GM23248 (cell line): ENCODE measurements around the gene PPIG. TPM values are rescaled to one million over a fixed set of nuclear protein-coding genes. Genes with fewer than 3 reads are reported as not detected.

Source experiments
- DNase-seq: peaks from one replicate; pipeline ENCODE4 v3.0.0-alpha.2; 2015
- H2AFZ ChIP-seq: fragments of 200-600 bp; sonication (generic); 2 replicates; pipeline ENCODE4 v1.6.1; 2016; ENCODE audit warnings: antibody characterized with exemption
- H3F3A ChIP-seq: fragments of 200-600 bp; sonication (generic); 2 replicates; pipeline ENCODE4 v1.6.1; 2016; ENCODE audit warnings: mild to moderate bottlenecking, antibody characterized with exemption, mixed run types; ENCODE audit not compliant: insufficient read depth
- H3K27ac ChIP-seq: fragments of 200-600 bp; sonication (generic); 2 replicates; pipeline ENCODE4 v1.5.1; 2016; ENCODE audit warnings: mild to moderate bottlenecking
- H3K27me3 ChIP-seq: fragments of 200-600 bp; sonication (generic); replicated peaks from 2 replicates; pipeline ENCODE4 v1.6.1; 2016; ENCODE audit warnings: mild to moderate bottlenecking; ENCODE audit not compliant: insufficient read depth
- H3K36me3 ChIP-seq: fragments of 200-600 bp; sonication (generic); 2 replicates; pipeline ENCODE4 v1.6.1; 2016; ENCODE audit warnings: low read depth, mild to moderate bottlenecking
- H3K4me1 ChIP-seq: fragments of 200-600 bp; sonication (generic); 2 replicates; pipeline ENCODE4 v1.6.1; 2016; ENCODE audit warnings: mild to moderate bottlenecking; ENCODE audit not compliant: insufficient read depth
- H3K4me2 ChIP-seq: fragments of 200-600 bp; sonication (generic); one replicate; pipeline ENCODE4 v1.6.1; 2016; ENCODE audit warnings: mild to moderate bottlenecking; ENCODE audit not compliant: unreplicated experiment
- H3K4me3 ChIP-seq: fragments of 200-600 bp; sonication (generic); 2 replicates; pipeline ENCODE4 v1.5.1; 2016; ENCODE audit warnings: mild to moderate bottlenecking
- H3K79me2 ChIP-seq: fragments of 200-600 bp; sonication (generic); 2 replicates; pipeline ENCODE4 v1.6.1; 2016; ENCODE audit warnings: mild to moderate bottlenecking; ENCODE audit not compliant: insufficient read depth
- H3K9ac ChIP-seq: fragments of 200-600 bp; sonication (generic); 2 replicates; pipeline ENCODE4 v1.6.1; 2016; ENCODE audit warnings: mild to moderate bottlenecking
- H3K9me2 ChIP-seq: fragments of 200-600 bp; sonication (generic); 2 replicates; pipeline ENCODE4 v1.6.1; 2016; ENCODE audit warnings: mixed run types, mild to moderate bottlenecking, moderate library complexity; ENCODE audit not compliant: insufficient read depth
- H3K9me3 ChIP-seq: fragments of 200-600 bp; sonication (generic); one replicate; pipeline ENCODE4 v1.6.1; 2017; ENCODE audit warnings: low read depth
- H4K20me1 ChIP-seq: fragments of 200-600 bp; sonication (generic); 2 replicates; pipeline ENCODE4 v1.6.0; 2016; ENCODE audit not compliant: insufficient read depth
- EZH2 ChIP-seq: fragments of 200-600 bp; sonication (generic); IDR thresholded peaks from 2 replicates; pipeline ENCODE4 v1.6.1; 2018; ENCODE audit warnings: antibody characterized with exemption, mild to moderate bottlenecking; ENCODE audit not compliant: insufficient read depth, poor library complexity, severe bottlenecking
- EZH2phosphoT487 ChIP-seq: fragments of 200-600 bp; sonication (generic); IDR thresholded peaks from 2 replicates; pipeline ENCODE4 v1.6.1; 2018; ENCODE audit warnings: antibody characterized with exemption, moderate library complexity, mild to moderate bottlenecking, low read depth; ENCODE audit not compliant: insufficient read depth
- WGBS, 2 experiments: methylation state at CpG; one replicate each; pipeline ENCODE4 v1.1.6; 2015 to 2017; ENCODE audit warnings: low lambda C conversion rate in 2 of 2, low coverage in 1 of 2; ENCODE audit errors: missing lambda C conversion rate in 2 of 2; 5-methylcytosine and 5-hydroxymethylcytosine counted together
- in situ Hi-C: fragments of 300-500 bp; cut with MboI; formaldehyde crosslinking; loops from 2 replicates; pipeline ENCODE4 v1.15.0; 2020
- polyA plus RNA-seq: library from polyadenylated mRNA; unstranded; fragments of >200 nt; fragmentation: Nextera tagmentation; extraction: Ambion mirVana; gene quantifications from 2 replicates; pipeline ENCODE4 v1.2.1, GENCODE V29; 2016
- total RNA-seq: library from RNA; depleted of rRNA; stranded (reverse); fragments of >200 nt; shearing (Covaris generic); gene quantifications from 2 replicates; pipeline ENCODE4 v1.2.3, GENCODE V29; 2014

Gene PPIG
- total and polyA plus RNA-seq, 2 experiments from 2014 or later: 23.0 to 51.3 TPM

DNA sequence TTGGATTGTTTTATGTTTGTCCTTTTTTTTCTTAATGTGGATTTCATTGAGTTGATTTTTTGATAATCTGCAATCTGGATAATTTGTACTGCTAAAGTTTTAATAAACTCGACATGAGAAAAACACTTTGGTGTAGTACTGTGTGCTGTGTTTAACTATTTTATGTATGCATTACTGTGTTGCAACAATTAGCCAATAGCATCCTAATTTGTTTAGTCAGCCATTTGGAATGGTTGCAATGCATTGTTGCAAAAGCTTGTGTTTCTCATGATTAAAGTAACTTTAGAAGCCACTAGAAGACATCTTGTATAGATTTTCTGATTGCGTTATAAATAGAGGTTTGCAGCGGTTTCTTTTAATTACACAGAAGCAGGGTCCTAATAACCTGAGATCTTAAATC is 53.5 kb downstream of the PPIG start:
- in situ Hi-C loops: no loop called here
- Histone ChIP-seq H3K4me3 (no peak overlapping the region), H3K9ac (no peak overlapping the region), H3K9me2 (no peaks in the 10 kb centered on the region), H3K27me3 (no peaks in the 10 kb centered on the region), H3K4me2 (peak overlapping the region; percentile 3), H3K79me2 (peaks cover 16% of the 10 kb centered on the region; the same call in 1 of the 2 replicates), H3K4me1 (peaks cover 10% of the 10 kb centered on the region), H3F3A (peaks cover 27% of the 10 kb centered on the region), H3K9me3 (no peaks in the 10 kb centered on the region), H3K27ac (peak overlapping the region; percentile 17; the same call in 1 of the 2 replicates), H2AFZ (no peak overlapping the region), H3K36me3 (peaks cover 54% of the 10 kb centered on the region), H4K20me1 (no peaks in the 10 kb centered on the region)
- WGBS, 2 experiments: 82 to 83% methylated on average over 3 of the region's 3 CpGs
- DNase-seq: peak; percentile 74
- TF ChIP-seq EZH2 (no peak), EZH2phosphoT487 (no peak)

GRCh38 chr2:169640104-169640503 is 56.0 kb downstream of the PPIG start:
- Histone ChIP-seq H3K4me1 (peaks cover 10% of the 10 kb centered on the region), H3K4me2 (no peak overlapping the region), H3K27me3 (no peaks in the 10 kb centered on the region), H3F3A (peaks cover 23% of the 10 kb centered on the region), H3K4me3 (no peak overlapping the region), H3K9me3 (no peaks in the 10 kb centered on the region), H3K27ac (no peak overlapping the region), H3K9me2 (no peaks in the 10 kb centered on the region), H3K79me2 (peaks cover 16% of the 10 kb centered on the region; the same call in 1 of the 2 replicates), H3K36me3 (peaks cover 35% of the 10 kb centered on the region), H4K20me1 (no peaks in the 10 kb centered on the region), H3K9ac (no peak overlapping the region), H2AFZ (no peak overlapping the region)
- no peak for DNase-seq
- 95 to 97% methylated on average over 2 of the region's 2 CpGs for WGBS, 2 experiments
- in situ Hi-C loops: no loop called here
- TF ChIP-seq EZH2 (no peak), EZH2phosphoT487 (no peak)

DNA sequence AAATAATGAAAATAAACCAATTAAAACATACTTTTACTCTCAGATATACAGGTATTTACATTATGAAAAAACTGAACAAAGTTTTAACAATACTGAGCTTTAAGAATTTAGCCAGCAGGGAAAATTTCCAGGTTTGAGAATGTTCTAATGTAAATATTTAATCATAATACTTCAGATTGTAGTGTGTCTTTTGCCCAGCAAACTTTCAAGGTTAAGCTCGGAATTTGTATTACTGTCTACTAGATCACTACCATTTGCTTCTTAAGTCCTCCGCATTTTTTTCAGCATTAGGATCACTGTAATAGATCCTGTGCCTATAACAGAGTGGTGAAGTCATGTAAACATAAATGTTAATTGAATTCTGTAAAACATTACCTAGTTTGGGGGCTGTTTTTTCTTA is 57.3 kb downstream of the PPIG start:
- Histone ChIP-seq H3K27ac (no peak overlapping the region), H3K27me3 (no peaks in the 10 kb centered on the region), H3K79me2 (peaks cover 16% of the 10 kb centered on the region; the same call in 1 of the 2 replicates), H3K9me2 (no peaks in the 10 kb centered on the region), H3K9me3 (no peaks in the 10 kb centered on the region), H3K9ac (no peak overlapping the region), H4K20me1 (no peaks in the 10 kb centered on the region), H3K4me1 (peaks cover 10% of the 10 kb centered on the region), H3K36me3 (peaks cover 22% of the 10 kb centered on the region), H3K4me2 (no peak overlapping the region), H2AFZ (no peak overlapping the region), H3K4me3 (no peak overlapping the region), H3F3A (peaks cover 12% of the 10 kb centered on the region; the same call in 1 of the 2 replicates)
- DNase-seq: no peak
- 92 to 100% methylated on average over 2 of the region's 2 CpGs for WGBS, 2 experiments
- in situ Hi-C loops: no loop called here
- no peak for TF ChIP-seq EZH2
- TF ChIP-seq EZH2phosphoT487: no peak

DNA sequence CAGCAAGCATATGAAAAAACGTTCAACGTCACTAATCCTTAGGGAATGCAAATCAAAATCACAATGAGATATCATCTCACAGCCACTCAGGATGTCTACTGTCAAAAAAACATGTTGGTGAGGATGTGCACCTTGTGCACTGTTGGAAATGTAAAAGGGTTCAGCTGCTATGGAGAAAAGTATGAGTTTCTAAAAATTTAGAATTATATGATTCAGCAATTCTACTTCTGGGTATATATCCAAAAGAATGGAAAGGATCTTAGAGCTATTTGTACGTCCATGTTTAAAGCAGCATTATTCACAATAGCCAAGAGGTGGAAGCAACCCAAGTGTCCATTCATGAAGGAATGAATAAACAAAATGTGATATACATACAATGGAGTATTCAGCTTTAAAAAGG is 60.0 kb downstream of the PPIG start:
- H3K27me3 ChIP-seq: no peaks in the 10 kb centered on the region
- H3K9ac ChIP-seq: no peak overlapping the region
- H4K20me1 ChIP-seq: no peaks in the 10 kb centered on the region
- H3K36me3 ChIP-seq: 0 out of 2 replicates have a peak, but pooled peaks cover 7% of the 10 kb centered on the region
- H3K4me3 ChIP-seq: no peak overlapping the region
- no peak overlapping the region for H3K4me2 ChIP-seq
- no peaks in the 10 kb centered on the region for H3K4me1 ChIP-seq
- no peak overlapping the region for H3K27ac ChIP-seq
- no peak for DNase-seq
- no peak overlapping the region for H2AFZ ChIP-seq
- H3K9me2 ChIP-seq: no peaks in the 10 kb centered on the region; the same call in 1 of the 2 replicates
- TF ChIP-seq EZH2 (no peak), EZH2phosphoT487 (no peak)
- in situ Hi-C loops: no loop called here
- WGBS, 2 experiments: 57 to 58% methylated on average over 3 of the region's 3 CpGs
- H3F3A ChIP-seq: no peaks in the 10 kb centered on the region
- peaks cover 5% of the 10 kb centered on the region; the same call in 1 of the 2 replicates for H3K79me2 ChIP-seq
- no peaks in the 10 kb centered on the region for H3K9me3 ChIP-seq
